Adrenal gland (tissue), 5 donors: Measurements from ENCODE around the gene KIF14.

Source experiments
- CTCF ChIP-seq, 6 experiments: fragments of 450-650 bp in 4 of 6; fragments of 200-600 bp in 2 of 6; sonication (generic) in 1 of 6; IDR thresholded peaks; 1 replicate in 5 of 6; 2 replicates in 1 of 6; pipeline versions ENCODE4 v1.5.1 to v1.8.0; 2016 to 2021; ENCODE audit warnings: antibody characterized with exemption in 6 of 6, mild to moderate bottlenecking in 2 of 6, moderate library complexity in 1 of 6
- POLR2A ChIP-seq, 2 donors: fragments of 450-650 bp; IDR thresholded peaks; one replicate each; pipeline ENCODE4 v1.6.1; 2017; ENCODE audit warnings: antibody characterized with exemption in 2 of 2, mild to moderate bottlenecking in 2 of 2, moderate library complexity in 1 of 2
- donor health status: DM: no; HTN: no; CAD: no.

- TF ChIP-seq CTCF (IDR thresholded peaks at IDR 0.05): no peak
- no peak for TF ChIP-seq POLR2A (IDR thresholded peaks at IDR 0.05)
Observed at GRCh38 chr1:200665861-200666260, 45.3 kb upstream of the KIF14 start.
